B cell (primary cell): ENCODE measurements around the gene DLG2.

Experiments used
- CTCF ChIP-seq: fragments of 200-600 bp; IDR thresholded peaks from one replicate; pipeline ENCODE4 v1.8.0; 2022; ENCODE audit warnings: antibody characterized with exemption, mild to moderate bottlenecking
- EZH2 ChIP-seq: IDR thresholded peaks from 2 replicates; pipeline ENCODE4 v1.6.1; 2012; ENCODE audit warnings: borderline replicate concordance, low read depth, mild to moderate bottlenecking, moderate library complexity, low read length; ENCODE audit not compliant: insufficient read depth, poor library complexity, severe bottlenecking

- TF ChIP-seq CTCF = no peak
- TF ChIP-seq EZH2 = no peak
Measured at GRCh38 chr11:85099522-85099921, 527.6 kb downstream of the DLG2 start.
